Measurements from ENCODE around the gene LOXL3.
A peak's percentile ranks its signal among the peaks of the same experiment; 100 is the strongest.

LOXL3 gene

DNA sequence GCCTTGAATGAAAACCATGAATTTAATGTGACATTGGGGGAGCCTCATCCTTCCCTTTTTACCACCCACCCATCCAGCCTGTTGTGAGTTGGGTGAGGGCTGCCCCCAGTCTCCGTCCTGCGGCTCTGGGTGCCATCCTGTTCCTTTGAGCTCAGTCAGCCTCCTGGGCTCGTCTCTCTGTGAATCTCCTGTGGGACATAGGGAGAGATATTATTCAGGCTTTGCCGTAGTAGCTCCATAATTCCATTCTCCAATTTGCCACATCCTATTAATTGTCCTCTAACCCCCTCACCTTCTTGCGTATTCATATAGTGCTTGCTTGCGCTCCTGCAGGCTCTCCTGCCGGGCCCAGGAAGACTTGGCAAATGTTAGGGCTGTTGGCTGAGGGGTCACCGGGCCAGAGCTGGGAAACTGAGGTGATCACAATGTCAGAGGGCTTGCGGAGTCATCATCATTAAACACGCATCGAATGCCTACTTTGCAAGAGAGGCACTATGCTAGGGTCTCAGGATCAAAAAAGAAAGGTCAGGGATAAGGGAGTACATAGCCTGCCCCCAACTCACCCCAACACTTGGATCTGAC lies 27.0 kb downstream of the LOXL3 start:
- DNase-seq (ENCODE audit: low read depth in 2 of 2) = no peak

DNA sequence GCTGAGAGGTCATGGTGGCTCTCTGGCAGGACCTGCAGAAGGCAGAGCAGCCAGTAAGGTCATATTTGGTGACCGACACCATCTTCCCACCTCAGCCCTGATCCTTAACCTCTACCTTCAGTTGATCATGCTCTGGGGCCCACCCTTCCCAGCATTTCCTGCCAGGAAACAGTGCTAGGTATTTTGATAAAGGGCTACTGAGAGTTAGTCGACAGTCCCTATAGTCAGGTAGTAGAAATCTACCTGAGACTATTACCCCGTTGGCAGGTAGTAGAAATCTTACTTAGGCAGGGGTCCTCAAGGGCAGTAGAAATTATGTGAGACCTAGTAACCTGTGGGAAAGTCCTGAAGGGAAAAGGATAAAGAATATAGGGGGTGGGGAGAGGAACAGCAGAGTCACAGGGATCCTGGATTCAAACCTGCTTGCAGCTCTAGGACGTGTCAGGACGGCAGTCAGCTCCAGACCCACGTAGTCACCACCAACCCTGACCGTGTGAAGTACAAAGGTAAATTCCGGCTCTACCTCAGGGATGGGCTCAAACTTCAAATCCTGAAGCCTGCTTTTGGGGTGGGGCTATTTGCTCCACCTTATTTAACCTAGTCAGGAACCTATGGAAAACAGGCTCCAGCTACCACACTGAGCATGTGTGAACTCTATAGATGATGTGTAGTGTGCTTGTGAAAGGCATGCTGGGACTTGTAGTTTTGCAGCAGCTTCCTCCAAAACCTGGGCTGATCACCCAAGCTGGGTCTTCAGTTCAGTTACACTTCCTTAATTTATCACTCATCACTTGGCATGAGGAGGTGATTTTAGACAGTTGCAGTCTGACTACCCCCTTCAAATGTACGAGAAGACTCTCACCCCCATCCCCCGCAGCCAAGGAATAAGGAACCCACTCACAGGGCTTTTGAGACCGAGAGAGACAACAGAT lies 27.8 kb downstream of the LOXL3 start, which contains the start of gene DQX1:
Gene DQX1 (minus strand): TSS at position 515 of the 932 bp plus-strand sequence. CDS start 502 bp downstream, at position 13.
- no peak for DNase-seq (ENCODE audit: low read depth in 2 of 2)

DNA sequence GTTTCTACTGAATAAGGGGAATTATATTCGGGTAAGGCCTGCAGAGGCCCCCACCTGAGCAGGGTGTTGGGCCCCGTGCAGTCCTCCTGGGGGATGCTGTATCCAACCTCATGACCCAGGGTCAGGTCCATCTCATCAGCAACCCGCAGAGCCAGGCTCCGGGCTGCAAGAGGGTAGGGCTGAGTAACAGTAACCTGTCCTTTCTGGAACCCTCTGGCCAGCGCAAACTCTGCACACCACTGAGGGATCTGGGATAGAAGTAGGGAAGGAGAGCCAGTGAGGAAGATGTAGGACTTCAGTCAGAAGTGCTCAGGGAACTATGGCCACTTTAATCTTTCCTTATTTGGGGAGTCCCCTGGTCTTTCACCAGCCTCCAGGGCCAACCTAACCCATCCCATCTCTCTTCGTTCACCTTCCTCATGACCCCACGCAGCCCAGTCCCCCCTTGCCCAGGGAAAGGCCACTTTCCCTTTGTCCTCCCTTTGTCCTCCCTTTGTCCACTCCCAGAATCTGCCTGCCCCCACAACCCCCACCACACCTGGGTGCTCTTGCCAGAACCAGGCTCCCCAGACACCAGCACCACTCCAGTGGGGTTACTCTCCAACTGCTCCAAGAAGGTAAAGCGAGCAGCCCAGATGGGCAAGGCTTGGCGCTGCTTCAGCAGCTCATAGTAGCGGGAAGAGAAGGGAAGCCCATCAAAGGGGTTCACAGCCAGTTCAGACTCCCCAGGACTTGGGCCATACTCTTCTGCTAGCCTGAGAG lies 28.6 kb downstream of the LOXL3 start:
- no peak for DNase-seq (ENCODE audit: low read depth in 2 of 2)

DNA sequence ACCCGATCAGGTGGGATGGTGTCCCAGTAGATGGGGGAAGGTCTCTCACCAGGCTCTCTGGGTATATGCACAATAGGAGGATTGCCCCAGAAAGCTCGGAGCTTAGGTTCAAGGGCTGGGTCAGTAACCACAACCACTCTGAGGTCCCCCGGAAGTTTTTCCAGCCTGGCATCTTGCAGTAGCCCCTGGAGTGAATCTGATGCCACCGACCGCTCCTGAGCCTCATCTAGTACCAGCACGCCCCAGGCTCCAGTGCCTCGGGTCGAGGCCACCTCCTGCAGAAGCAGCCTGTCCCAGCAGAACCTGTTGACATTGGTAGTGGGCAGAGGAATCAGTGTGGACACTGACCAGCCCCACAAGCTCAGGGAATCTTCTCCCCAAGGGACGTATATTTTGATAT lies 29.7 kb downstream of the LOXL3 start:
- no peak for DNase-seq (ENCODE audit: low read depth in 2 of 2)

DNA sequence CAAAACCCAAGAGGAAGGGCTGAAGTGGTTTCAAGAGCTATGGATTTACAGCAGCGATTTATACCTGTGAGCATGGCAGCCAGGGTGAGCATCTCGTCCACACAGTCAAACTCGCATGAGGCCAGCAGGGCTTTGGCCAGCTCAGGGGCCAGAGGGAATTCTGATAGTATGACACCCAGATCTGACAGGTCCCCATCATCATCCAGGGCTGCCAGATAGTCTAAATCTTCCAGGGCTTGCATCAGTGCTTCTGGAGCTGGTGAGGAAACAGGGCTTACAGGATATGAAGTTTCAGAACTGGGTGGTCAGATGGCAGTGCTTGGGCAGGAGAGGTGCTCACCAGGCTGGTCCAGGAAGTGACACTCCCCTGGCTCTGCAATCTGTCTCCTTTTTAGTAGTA lies 31.2 kb downstream of the LOXL3 start:
- DNase-seq (ENCODE audit: low read depth in 2 of 2) = no peak

DNA sequence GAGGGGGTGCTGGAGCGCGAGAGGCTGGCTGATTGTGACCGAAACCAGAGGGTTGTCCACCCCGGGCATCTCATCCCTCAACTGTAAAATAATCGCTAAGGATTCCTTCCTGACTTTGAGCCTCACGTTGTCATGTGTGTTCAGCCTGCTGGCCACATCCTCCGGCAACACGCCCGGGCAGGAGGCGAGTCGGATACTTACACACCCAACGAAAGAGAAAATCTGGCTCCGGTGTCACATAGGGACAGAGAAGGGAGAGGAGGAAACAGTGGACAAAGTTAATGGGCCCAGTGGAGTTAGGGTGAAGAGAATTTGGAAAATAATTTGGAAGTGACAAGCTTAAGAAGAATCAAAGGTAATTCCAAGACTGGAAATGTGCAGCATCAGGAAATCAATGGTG lies 37.1 kb downstream of the LOXL3 start:
- no peak for DNase-seq (ENCODE audit: low read depth in 2 of 2)

DNA sequence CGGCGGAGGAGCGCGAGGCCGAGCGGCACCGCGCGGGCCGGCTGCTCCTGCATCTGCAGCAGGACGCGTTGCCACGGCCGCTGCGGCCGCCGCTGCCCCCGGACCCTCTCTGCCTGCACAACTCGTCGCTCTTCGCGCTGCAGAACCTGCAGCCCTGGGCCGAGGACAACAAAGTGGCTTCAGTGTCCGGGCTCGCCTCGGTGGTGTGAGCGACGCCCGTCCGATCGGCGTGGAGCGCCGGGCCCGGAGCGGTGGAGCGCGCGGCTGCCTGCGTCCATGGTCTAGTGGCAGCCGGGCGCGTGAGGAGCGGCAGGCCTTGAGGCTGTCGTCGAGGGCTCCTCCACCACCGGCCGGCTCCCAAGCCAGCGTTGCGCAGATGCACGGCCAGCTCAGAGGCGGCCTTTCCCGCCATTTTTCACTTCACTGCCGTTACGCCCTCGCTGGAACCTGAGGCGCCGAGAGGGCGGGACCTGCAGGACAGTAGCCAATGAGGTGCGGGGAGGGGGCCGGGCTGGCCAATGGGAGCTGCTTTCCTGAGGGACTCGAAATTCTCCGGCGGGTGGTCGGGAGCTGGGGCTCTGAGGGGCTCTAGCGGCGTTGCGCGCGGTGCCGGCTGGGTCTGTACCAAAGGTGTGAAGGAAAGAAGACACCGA lies 37.6 kb downstream of the LOXL3 start:
- peak; percentile 58 to 67 for DNase-seq (ENCODE audit: low read depth in 2 of 2)

DNA sequence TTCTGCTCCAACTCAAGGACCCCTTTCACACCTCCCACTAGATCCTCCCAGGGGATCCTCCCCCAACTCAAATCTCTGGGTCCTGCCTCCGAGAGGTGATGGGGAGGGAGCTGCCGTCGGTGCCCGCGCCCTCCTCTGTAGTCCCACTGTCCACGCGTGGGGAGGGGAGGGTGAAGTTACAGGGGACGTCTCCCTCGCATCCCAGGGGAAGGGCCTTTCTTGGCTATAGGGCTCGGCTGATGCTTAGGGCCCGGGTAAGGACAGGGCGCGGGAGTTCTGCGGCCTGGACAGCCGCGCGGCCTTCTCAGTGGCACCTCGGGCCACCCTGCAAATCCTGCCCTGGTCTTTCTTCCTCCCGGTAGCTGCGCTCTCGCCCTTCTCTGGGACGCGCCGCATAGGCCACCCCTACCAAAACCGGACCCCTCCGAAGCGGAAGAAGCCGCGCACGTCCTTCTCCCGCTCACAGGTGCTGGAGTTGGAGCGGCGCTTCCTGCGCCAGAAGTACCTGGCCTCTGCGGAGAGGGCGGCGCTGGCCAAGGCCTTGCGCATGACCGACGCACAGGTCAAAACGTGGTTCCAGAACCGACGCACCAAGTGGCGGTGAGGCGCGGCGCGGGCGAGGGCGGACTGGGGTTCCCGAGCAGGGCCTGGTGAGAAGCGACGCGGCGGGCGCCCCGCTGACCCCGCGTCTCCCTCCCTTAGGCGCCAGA lies 38.3 kb downstream of the LOXL3 start:
- DNase-seq (ENCODE audit: low read depth in 2 of 2) = no peak

DNA sequence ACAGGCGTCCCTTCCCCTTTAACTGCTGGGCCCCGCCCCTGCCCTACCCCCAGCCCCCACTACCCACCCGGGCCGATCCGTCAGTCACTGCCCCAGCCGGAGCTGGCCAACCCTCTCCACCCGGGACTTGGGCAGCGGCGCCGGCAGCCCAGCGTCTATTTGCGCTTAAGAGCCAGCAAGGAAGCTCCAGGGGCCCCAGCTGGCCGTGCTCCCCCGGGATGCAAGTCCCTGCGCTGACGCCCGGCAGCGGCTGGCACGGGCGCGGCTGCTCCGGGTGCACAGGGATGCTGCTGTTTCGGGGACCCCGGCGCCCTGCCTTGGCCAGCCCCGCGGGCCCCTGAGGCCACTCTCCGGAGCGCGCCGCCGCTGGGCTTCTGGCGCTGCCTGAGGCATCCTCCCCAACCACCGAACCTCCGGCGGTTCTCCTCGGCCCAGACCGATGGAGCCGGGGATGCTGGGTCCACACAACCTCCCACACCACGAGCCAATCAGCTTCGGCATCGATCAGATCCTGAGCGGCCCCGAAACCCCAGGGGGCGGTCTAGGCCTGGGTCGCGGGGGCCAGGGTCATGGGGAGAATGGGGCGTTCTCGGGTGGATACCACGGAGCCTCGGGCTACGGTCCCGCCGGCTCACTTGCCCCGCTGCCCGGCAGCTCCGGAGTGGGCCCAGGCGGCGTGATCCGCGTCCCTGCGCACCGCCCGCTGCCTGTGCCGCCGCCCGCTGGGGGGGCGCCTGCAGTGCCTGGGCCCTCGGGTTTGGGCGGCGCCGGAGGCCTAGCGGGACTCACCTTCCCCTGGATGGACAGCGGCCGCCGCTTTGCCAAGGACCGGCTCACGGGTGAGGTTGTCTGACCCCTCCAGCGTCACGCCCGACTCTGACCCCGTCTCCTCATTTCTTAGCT lies 39.1 kb downstream of the LOXL3 start, which contains the start of gene TLX2:
Gene TLX2 (plus strand): TSS at position 83 of the 903 bp plus-strand sequence. CDS start 357 bp downstream, at position 440.
- DNase-seq (ENCODE audit: low read depth in 2 of 2) = no peak

DNA sequence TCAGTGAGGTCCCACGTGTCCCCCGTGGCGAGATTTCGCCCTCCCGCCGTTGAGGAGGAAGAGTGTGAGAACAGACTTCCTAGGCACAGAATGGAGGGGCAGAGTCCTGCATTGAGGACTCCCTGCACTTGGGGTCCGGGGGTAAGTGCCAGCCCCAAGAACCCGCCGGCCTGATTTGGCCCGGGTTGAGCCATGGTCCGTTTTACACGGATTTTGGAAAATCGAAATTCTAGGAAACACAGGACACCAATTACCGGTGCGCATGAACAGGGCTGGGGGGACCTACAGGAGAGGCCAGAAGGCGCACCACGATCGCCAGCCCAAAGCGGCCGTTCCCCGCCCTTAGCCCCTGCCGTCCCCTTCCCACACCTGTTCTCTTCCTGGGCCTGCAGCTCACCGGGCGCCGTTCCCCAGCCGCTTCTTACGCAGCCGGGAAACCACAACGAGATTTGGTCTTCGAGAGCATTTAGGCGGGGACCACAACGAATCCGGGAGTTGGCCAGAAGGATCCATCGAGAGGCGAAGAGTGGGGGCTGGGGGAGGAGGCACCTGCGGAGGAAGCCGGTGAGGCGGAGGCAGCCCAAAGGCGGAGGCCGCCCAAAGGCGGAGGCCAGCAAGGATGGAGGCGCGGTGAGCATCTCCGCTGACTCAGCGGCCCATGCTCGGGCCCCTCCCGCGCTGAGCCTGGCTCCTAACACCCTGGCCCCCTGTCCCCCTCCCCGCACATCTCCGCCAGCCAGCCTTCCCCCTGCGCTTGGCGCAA lies 40.0 kb downstream of the LOXL3 start:
- no peak for DNase-seq (ENCODE audit: low read depth in 2 of 2)

DNA sequence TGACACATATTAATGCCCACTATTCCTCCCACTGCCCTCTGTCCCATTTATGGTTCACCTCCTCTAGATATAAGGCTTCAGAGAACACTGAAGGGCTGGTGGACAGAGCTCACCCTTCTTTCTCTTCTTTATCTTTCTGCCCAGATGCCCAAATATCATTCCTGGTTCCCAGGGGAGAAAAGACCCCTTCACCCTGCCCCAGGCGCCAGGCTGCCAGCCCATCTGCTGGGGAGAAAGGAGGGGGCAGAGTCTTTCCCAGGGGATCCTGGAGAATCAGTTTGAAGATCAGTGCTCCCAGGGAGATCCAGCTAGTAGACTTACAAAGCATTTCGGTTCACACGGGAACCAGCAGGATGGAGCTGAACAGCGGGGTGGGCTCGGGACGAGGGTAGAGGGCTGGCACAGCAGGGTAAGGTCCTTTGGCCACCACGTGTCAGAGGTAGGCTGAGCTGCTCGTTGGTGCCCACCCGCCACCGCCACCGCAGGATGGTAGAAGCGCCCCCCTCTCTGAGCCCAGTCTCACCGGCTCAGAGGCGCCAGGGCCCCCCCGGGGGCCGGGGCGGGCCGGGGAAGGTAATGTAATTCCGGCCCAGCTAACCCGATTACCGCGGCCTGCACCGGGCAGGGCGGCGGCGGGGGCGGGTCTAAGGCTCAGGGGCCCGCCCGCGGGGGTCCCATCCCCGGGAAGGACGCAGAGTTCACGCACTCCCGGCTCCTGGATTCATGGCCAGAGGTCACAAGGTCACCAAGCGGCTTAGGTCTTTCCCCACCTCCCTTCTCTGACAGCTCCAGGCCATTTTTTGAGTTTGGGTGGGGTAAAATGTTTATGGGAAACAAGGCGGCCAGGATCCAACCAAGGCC lies 40.8 kb downstream of the LOXL3 start:
- DNase-seq (ENCODE audit: low read depth in 2 of 2) = no peak

DNA sequence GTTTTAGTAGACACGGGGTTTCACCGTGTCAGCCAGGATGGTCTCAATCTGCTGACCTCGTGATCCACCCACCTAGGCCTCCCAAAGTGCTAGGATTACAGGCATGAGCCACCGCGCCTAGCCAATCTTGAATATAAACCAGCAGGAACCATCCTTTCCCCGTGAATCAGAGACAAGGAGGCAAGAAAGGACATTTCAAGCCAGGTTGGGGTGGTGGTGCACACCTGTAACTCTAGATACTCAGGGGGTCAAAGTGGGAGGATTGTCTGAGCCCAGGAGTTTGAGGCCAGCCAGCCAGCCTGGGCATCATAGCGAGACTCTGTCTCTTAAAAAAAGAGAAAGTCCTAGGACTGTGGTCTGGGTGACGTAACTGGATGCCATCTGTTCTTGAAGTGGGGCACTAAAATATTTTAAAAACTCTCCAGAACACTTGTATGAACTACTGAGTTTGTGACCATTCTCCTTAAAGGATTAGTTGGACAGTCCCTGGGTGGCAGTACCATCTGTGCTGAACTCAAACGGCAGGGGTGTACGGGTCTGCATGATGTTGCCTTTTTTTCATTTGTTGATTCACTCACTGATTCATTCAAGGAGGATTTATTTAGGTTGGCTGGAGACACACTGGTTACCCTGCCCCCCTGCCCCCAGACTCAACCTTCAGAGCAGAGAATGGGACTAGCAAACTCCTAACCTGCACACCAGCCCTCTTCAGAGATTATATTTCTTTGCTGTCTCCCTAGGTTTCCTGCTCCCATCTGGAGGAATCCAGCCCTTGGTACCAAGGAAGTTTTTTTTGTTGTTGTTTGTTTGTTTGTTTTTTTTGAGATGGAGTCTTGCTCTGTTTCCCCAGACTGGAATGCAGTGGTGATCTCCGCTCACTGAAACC lies 42.4 kb downstream of the LOXL3 start:
- DNase-seq (ENCODE audit: low read depth in 2 of 2) = no peak

DNA sequence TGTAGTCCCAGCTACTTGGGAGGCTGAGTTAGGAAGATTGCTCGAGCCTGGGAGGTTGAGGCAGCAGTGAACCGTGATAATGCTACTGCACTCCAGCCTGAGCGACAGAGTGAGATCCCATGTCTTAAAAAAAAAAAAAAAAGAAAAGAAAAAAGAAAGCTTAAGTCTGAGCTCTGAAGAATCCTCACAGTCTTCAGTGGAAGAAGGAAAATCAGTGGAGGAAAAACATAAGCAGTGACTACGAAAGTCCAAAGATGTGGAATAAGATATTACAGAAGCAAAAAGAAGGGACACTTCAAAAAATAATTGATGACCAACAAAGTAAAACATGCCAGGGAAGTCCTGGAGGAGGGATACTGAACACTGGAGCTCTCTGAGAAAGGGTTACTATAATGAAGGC lies 43.5 kb downstream of the LOXL3 start:
- no peak for DNase-seq (ENCODE audit: low read depth in 2 of 2)

DNA sequence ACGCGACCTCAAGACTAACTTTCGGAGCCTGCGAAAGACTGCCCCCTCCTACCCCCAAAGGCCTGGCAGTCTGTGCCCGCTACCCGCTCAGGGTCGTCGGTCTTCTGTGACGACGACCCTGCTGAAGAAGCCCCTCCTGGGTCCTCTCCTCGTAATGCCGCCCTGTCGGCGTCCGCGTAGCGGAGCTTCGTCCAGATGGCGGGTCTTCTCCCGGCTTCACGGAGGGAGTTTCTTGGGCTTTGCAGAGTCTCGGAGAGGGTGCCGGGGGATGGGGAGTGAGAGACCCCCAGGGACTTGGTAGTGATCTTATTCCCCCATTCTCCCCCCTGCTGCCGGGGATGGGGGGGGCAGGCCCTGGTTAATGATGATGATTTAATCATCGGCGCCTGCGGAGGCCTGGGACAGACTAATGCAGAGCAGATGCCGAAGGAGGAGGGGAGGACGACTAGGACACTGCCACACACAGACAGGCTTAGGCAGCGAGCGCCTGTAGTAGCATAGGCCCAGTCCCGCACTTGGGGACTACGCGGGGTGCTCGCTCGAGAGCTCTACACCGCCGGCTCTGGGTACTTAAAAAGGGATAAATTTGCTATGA lies 45.7 kb downstream of the LOXL3 start:
- no peak for DNase-seq (ENCODE audit: low read depth in 2 of 2)

DNA sequence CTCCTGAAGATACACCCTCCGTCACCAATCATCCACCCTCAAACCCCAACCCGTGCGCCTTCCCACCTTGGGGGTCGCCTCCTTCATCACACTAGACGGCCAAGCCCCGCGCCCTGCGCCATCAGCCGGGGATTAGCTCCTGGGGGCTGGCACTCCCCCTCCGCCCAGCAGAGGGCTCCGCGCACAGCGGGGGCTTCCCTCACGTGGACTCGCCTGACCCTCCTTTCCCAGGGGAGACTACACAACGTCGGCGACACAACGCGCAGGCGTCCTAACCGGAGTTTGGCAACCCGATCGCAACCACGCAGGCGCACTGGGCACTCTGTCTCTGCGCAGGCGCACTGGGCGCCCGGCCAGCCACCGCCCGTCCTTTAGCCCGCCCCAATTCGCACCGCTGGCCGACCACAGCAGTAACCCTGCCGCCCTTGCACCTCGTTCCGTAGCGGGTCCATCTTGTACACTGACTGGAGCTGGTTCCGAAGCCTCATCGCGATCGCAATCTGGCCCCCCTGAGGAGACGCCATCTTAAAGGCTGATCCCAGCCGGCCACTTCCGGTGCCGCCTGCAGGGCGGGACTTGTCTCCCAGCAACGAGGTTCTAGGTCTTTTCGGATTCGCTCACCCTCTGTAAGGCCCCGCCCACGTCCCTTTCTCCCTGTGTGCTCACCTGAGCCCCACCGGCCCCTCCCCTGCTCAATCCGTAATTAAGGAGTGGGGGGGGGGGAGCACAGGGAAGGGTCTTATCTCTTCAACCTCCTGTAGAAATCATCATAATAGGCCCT lies 46.4 kb downstream of the LOXL3 start, which contains the start of gene PCGF1:
Gene PCGF1 (minus strand): TSS at position 551 of the 781 bp plus-strand sequence. CDS start 27 bp downstream, at position 524.
- DNase-seq (ENCODE audit: low read depth in 2 of 2) = peak; percentile 98
